ENCODE results near the gene MTFR1L. TPM values are rescaled to one million over a fixed set of nuclear protein-coding genes. Genes with fewer than 3 reads are reported as not detected.

The MTFR1L gene
- polyA plus RNA-seq, 1 donor, result 69.8 TPM

GRCh38 chr1:25774921-25775771, 44.6 kb upstream of the MTFR1L start:
- H3K9me3 ChIP-seq (ENCODE audit: control insufficient read depth, low read depth, low read length), result no peaks in the 10 kb centered on the region
- H3K27ac ChIP-seq (ENCODE audit: low read length), result no peak overlapping the region
- H3K4me1 ChIP-seq (ENCODE audit: control insufficient read depth, insufficient read depth, low read length), result peaks cover 57% of the 10 kb centered on the region
- no CpG with 5 or more reads among the region's 16 CpGs for WGBS (ENCODE audit: insufficient coverage, low lambda C conversion rate)
- no peak overlapping the region for H3K4me3 ChIP-seq (ENCODE audit: low read length)
- no peaks in the 10 kb centered on the region for H3K27me3 ChIP-seq (ENCODE audit: control insufficient read depth, insufficient read depth, low read length)
- DNase-seq, result peak in 1 of 2 donors; percentile 23
- no peaks in the 10 kb centered on the region for H3K36me3 ChIP-seq (ENCODE audit: control insufficient read depth, insufficient read depth, low read length)

GRCh38 chr1:25779388-25779787, 40.4 kb upstream of the MTFR1L start:
- DNase-seq, result peak in 1 of 2 donors; percentile 55
- peaks cover 31% of the 10 kb centered on the region for H3K4me1 ChIP-seq (ENCODE audit: control insufficient read depth, insufficient read depth, low read length)
- no CpG with 5 or more reads among the region's 8 CpGs for WGBS (ENCODE audit: insufficient coverage, low lambda C conversion rate)

GRCh38 chr1:25779894-25780293, 39.9 kb upstream of the MTFR1L start:
- no peaks in the 10 kb centered on the region for H3K9me3 ChIP-seq (ENCODE audit: control insufficient read depth, low read depth, low read length)
- 100% methylated on average over 2 of the region's 4 CpGs for WGBS (ENCODE audit: insufficient coverage, low lambda C conversion rate)
- peaks cover 30% of the 10 kb centered on the region for H3K4me1 ChIP-seq (ENCODE audit: control insufficient read depth, insufficient read depth, low read length)
- no peak overlapping the region for H3K27ac ChIP-seq (ENCODE audit: low read length)
- no peak overlapping the region for H3K4me3 ChIP-seq (ENCODE audit: low read length)
- H3K27me3 ChIP-seq (ENCODE audit: control insufficient read depth, insufficient read depth, low read length), result no peaks in the 10 kb centered on the region
- no peak for DNase-seq
- H3K36me3 ChIP-seq (ENCODE audit: control insufficient read depth, insufficient read depth, low read length), result peaks cover 11% of the 10 kb centered on the region

More at GRCh38 chr1:25779388-25779787, 40.4 kb upstream of the MTFR1L start:
- Histone ChIP-seq H3K36me3 (ENCODE audit: control insufficient read depth, insufficient read depth, low read length) (peaks cover 6% of the 10 kb centered on the region), H3K27ac (ENCODE audit: low read length) (no peak overlapping the region), H3K4me3 (ENCODE audit: low read length) (no peak overlapping the region), H3K27me3 (ENCODE audit: control insufficient read depth, insufficient read depth, low read length) (no peaks in the 10 kb centered on the region), H3K9me3 (ENCODE audit: control insufficient read depth, low read depth, low read length) (no peaks in the 10 kb centered on the region)

GRCh38 chr1:25780318-25781129, 39.2 kb upstream of the MTFR1L start:
- Histone ChIP-seq H3K27ac (ENCODE audit: low read length) (no peak overlapping the region), H3K36me3 (ENCODE audit: control insufficient read depth, insufficient read depth, low read length) (peaks cover 11% of the 10 kb centered on the region), H3K9me3 (ENCODE audit: control insufficient read depth, low read depth, low read length) (no peaks in the 10 kb centered on the region), H3K27me3 (ENCODE audit: control insufficient read depth, insufficient read depth, low read length) (no peaks in the 10 kb centered on the region), H3K4me3 (ENCODE audit: low read length) (no peak overlapping the region), H3K4me1 (ENCODE audit: control insufficient read depth, insufficient read depth, low read length) (peaks cover 25% of the 10 kb centered on the region)
- WGBS (ENCODE audit: insufficient coverage, low lambda C conversion rate), result no CpG with 5 or more reads among the region's 14 CpGs
- DNase-seq, result peak in 1 of 2 donors; percentile 60

GRCh38 chr1:25781130-25781433, 38.7 kb upstream of the MTFR1L start:
- WGBS (ENCODE audit: insufficient coverage, low lambda C conversion rate), result no CpG with 5 or more reads among the region's 3 CpGs
- Histone ChIP-seq H3K9me3 (ENCODE audit: control insufficient read depth, low read depth, low read length) (no peaks in the 10 kb centered on the region), H3K36me3 (ENCODE audit: control insufficient read depth, insufficient read depth, low read length) (peaks cover 11% of the 10 kb centered on the region)

GRCh38 chr1:25782608-25783201, 37.0 kb upstream of the MTFR1L start:
- peaks cover 25% of the 10 kb centered on the region for H3K4me1 ChIP-seq (ENCODE audit: control insufficient read depth, insufficient read depth, low read length)
- H3K9me3 ChIP-seq (ENCODE audit: control insufficient read depth, low read depth, low read length), result no peaks in the 10 kb centered on the region
- no peak overlapping the region for H3K27ac ChIP-seq (ENCODE audit: low read length)
- H3K36me3 ChIP-seq (ENCODE audit: control insufficient read depth, insufficient read depth, low read length), result peaks cover 14% of the 10 kb centered on the region
- DNase-seq, result peak in 1 of 2 donors; percentile 79
- no peak overlapping the region for H3K4me3 ChIP-seq (ENCODE audit: low read length)
- 100% methylated on average over 1 of the region's 18 CpGs for whole genome bisulfite sequencing (ENCODE audit: insufficient coverage, low lambda C conversion rate)
- H3K27me3 ChIP-seq (ENCODE audit: control insufficient read depth, insufficient read depth, low read length), result no peaks in the 10 kb centered on the region

More at GRCh38 chr1:25781130-25781433, 38.7 kb upstream of the MTFR1L start:
- Histone ChIP-seq H3K4me3 (ENCODE audit: low read length) (no peak overlapping the region), H3K27ac (ENCODE audit: low read length) (no peak overlapping the region), H3K4me1 (ENCODE audit: control insufficient read depth, insufficient read depth, low read length) (peaks cover 25% of the 10 kb centered on the region), H3K27me3 (ENCODE audit: control insufficient read depth, insufficient read depth, low read length) (no peaks in the 10 kb centered on the region)
- DNase-seq, result no peak

GRCh38 chr1:25784575-25785051, 35.1 kb upstream of the MTFR1L start:
- Histone ChIP-seq H3K27me3 (ENCODE audit: control insufficient read depth, insufficient read depth, low read length) (no peaks in the 10 kb centered on the region), H3K9me3 (ENCODE audit: control insufficient read depth, low read depth, low read length) (no peaks in the 10 kb centered on the region), H3K36me3 (ENCODE audit: control insufficient read depth, insufficient read depth, low read length) (peaks cover 14% of the 10 kb centered on the region), H3K4me1 (ENCODE audit: control insufficient read depth, insufficient read depth, low read length) (peaks cover 20% of the 10 kb centered on the region), H3K4me3 (ENCODE audit: low read length) (no peak overlapping the region), H3K27ac (ENCODE audit: low read length) (no peak overlapping the region)
- 70% methylated on average over 3 of the region's 9 CpGs for WGBS (ENCODE audit: insufficient coverage, low lambda C conversion rate)
- no peak for DNase-seq

GRCh38 chr1:25785333-25786067, 34.3 kb upstream of the MTFR1L start:
- Histone ChIP-seq H3K27ac (ENCODE audit: low read length) (no peak overlapping the region), H3K36me3 (ENCODE audit: control insufficient read depth, insufficient read depth, low read length) (peaks cover 14% of the 10 kb centered on the region), H3K4me1 (ENCODE audit: control insufficient read depth, insufficient read depth, low read length) (peaks cover 11% of the 10 kb centered on the region), H3K27me3 (ENCODE audit: control insufficient read depth, insufficient read depth, low read length) (no peaks in the 10 kb centered on the region), H3K4me3 (ENCODE audit: low read length) (no peak overlapping the region), H3K9me3 (ENCODE audit: control insufficient read depth, low read depth, low read length) (no peaks in the 10 kb centered on the region)
- no peak for DNase-seq
- WGBS (ENCODE audit: insufficient coverage, low lambda C conversion rate), result 90% methylated on average over 2 of the region's 10 CpGs

GRCh38 chr1:25786887-25787759, 32.6 kb upstream of the MTFR1L start:
- Histone ChIP-seq H3K4me1 (ENCODE audit: control insufficient read depth, insufficient read depth, low read length) (peaks cover 5% of the 10 kb centered on the region), H3K27me3 (ENCODE audit: control insufficient read depth, insufficient read depth, low read length) (no peaks in the 10 kb centered on the region), H3K9me3 (ENCODE audit: control insufficient read depth, low read depth, low read length) (no peaks in the 10 kb centered on the region), H3K4me3 (ENCODE audit: low read length) (no peak overlapping the region), H3K36me3 (ENCODE audit: control insufficient read depth, insufficient read depth, low read length) (peaks cover 14% of the 10 kb centered on the region), H3K27ac (ENCODE audit: low read length) (no peak overlapping the region)
- no peak for DNase-seq
- WGBS (ENCODE audit: insufficient coverage, low lambda C conversion rate), result 83% methylated on average over 1 of the region's 11 CpGs

Data from large intestine (tissue), 3 donors.